Skeletal muscle tissue (tissue), 4 donors: ENCODE results near the gene SMURF2. TPM values are rescaled to one million over a fixed set of nuclear protein-coding genes. Genes with fewer than 3 reads are reported as not detected.

Experiments used
- H3K27ac ChIP-seq: one replicate; pipeline ENCODE4 v1.7.0; 2013; ENCODE audit warnings: mild to moderate bottlenecking, low read depth, low read length, inconsistent platforms
- H3K27me3 ChIP-seq, 3 donors: one replicate each; pipeline ENCODE4 v1.7.0; 2013; ENCODE audit warnings: low read length in 3 of 3; ENCODE audit not compliant: control insufficient read depth in 3 of 3, insufficient read depth in 3 of 3
- H3K36me3 ChIP-seq, 3 donors: one replicate each; pipeline ENCODE4 v1.7.0; 2013; ENCODE audit warnings: low read length in 3 of 3; ENCODE audit not compliant: control insufficient read depth in 3 of 3, insufficient read depth in 3 of 3
- H3K4me1 ChIP-seq, 3 donors: one replicate each; pipeline ENCODE4 v1.7.0; 2013; ENCODE audit warnings: low read length in 3 of 3, mild to moderate bottlenecking in 3 of 3; ENCODE audit not compliant: control insufficient read depth in 3 of 3, insufficient read depth in 3 of 3
- H3K4me3 ChIP-seq, 3 donors: one replicate each; pipeline ENCODE4 v1.7.0; 2013; ENCODE audit warnings: low read length in 3 of 3
- H3K9ac ChIP-seq, 3 donors: one replicate each; pipeline ENCODE4 v1.7.0; 2013; ENCODE audit warnings: low read length in 3 of 3, mild to moderate bottlenecking in 3 of 3, moderate library complexity in 2 of 3, low read depth in 1 of 3
- H3K9me3 ChIP-seq, 3 donors: one replicate each; pipeline ENCODE4 v1.7.0; 2013; ENCODE audit warnings: low read length in 3 of 3; ENCODE audit not compliant: control insufficient read depth in 3 of 3
- total RNA-seq: library from RNA; depleted of rRNA; stranded (reverse); fragments of >200 nt; gene quantifications from one replicate; pipeline ENCODE4 v1.2.3, GENCODE V29; 2014
- donor health status: Osteomylitis.

SMURF2 gene
- total RNA-seq, 1 donor from 2014 or later: 32.4 TPM

GRCh38 chr17:64508683-64509082 lies 153.4 kb downstream of the SMURF2 start:
- no peak overlapping the region for H3K27ac ChIP-seq
- H3K9ac ChIP-seq: peak overlapping the region in 1 of 3 donors; percentile 12
- H3K4me3 ChIP-seq: peak overlapping the region in 1 of 3 donors; percentile 91
- H3K36me3 ChIP-seq: peaks cover 21 to 39% (median 34%) of the 10 kb centered on the region in 3 donors
- no peaks in the 10 kb centered on the region for H3K9me3 ChIP-seq
- peaks cover 25 to 32% (median 26%) of the 10 kb centered on the region in 3 donors for H3K4me1 ChIP-seq
- no peaks in the 10 kb centered on the region for H3K27me3 ChIP-seq

- H3K36me3 ChIP-seq: peaks cover 34 to 47% (median 37%) of the 10 kb centered on the region in 3 donors
- peak overlapping the region; percentile 100 for H3K27ac ChIP-seq
- peak overlapping the region; percentile 91 to 98 (median 93) for H3K4me3 ChIP-seq
- H3K9ac ChIP-seq: peak overlapping the region; percentile 100
- no peaks in the 10 kb centered on the region for H3K9me3 ChIP-seq
- H3K27me3 ChIP-seq: no peaks in the 10 kb centered on the region
- peaks cover 31 to 40% (median 38%) of the 10 kb centered on the region in 3 donors for H3K4me1 ChIP-seq
Measured at GRCh38 chr17:64507413-64507782, 154.7 kb downstream of the SMURF2 start.

GRCh38 chr17:64506576-64507412 lies 155.3 kb downstream of the SMURF2 start, which contains the start of gene CEP95:
CEP95 (plus strand) TSS chr17:64506977; CDS start chr17:64507098, 121 bp downstream.
- no peaks in the 10 kb centered on the region for H3K9me3 ChIP-seq
- peaks cover 31 to 40% (median 38%) of the 10 kb centered on the region in 3 donors for H3K4me1 ChIP-seq
- peak within 1 kb of the TSS; percentile 100 for H3K9ac ChIP-seq
- H3K27ac ChIP-seq: peak within 1 kb of the TSS; percentile 100
- H3K27me3 ChIP-seq: no peaks in the 10 kb centered on the region
- H3K4me3 ChIP-seq: peak within 1 kb of the TSS; percentile 91 to 98 (median 93)
- H3K36me3 ChIP-seq: peaks cover 36 to 49% (median 39%) of the 10 kb centered on the region in 3 donors

GRCh38 chr17:64506201-64506575 lies 155.9 kb downstream of the SMURF2 start, which contains the start of gene DDX5:
DDX5 (minus strand) TSS chr17:64506289; CDS start chr17:64506119, 170 bp downstream.
- Histone ChIP-seq H3K9ac (peak within 1 kb of the TSS; percentile 100), H3K4me1 (peaks cover 31 to 40% (median 38%) of the 10 kb centered on the region in 3 donors), H3K9me3 (no peaks in the 10 kb centered on the region), H3K4me3 (peak within 1 kb of the TSS; percentile 91 to 98 (median 93)), H3K27me3 (no peaks in the 10 kb centered on the region), H3K27ac (peak within 1 kb of the TSS; percentile 100), H3K36me3 (peaks cover 42 to 49% (median 45%) of the 10 kb centered on the region in 3 donors)

GRCh38 chr17:64505340-64506200 lies 156.5 kb downstream of the SMURF2 start:
- Histone ChIP-seq H3K4me1 (peaks cover 31 to 40% (median 38%) of the 10 kb centered on the region in 3 donors), H3K36me3 (peaks cover 47 to 53% (median 50%) of the 10 kb centered on the region in 3 donors), H3K9me3 (no peaks in the 10 kb centered on the region), H3K9ac (peak overlapping the region; percentile 100), H3K27ac (peak overlapping the region; percentile 100), H3K4me3 (peak overlapping the region; percentile 91 to 98 (median 93)), H3K27me3 (no peaks in the 10 kb centered on the region)

- Histone ChIP-seq H3K27ac (peak overlapping the region; percentile 100), H3K4me1 (peaks cover 31 to 40% (median 36%) of the 10 kb centered on the region in 3 donors), H3K9ac (peak overlapping the region; percentile 100), H3K4me3 (peak overlapping the region; percentile 91 to 98 (median 93)), H3K9me3 (no peaks in the 10 kb centered on the region), H3K27me3 (no peaks in the 10 kb centered on the region), H3K36me3 (peaks cover 50 to 54% (median 54%) of the 10 kb centered on the region in 3 donors)
Measured at GRCh38 chr17:64504769-64505339, 157.3 kb downstream of the SMURF2 start.

- H3K4me3 ChIP-seq: peak overlapping the region; percentile 91 to 98 (median 93)
- peaks cover 28 to 37% (median 33%) of the 10 kb centered on the region in 3 donors for H3K4me1 ChIP-seq
- peak overlapping the region; percentile 100 for H3K9ac ChIP-seq
- H3K27me3 ChIP-seq: no peaks in the 10 kb centered on the region
- peaks cover 54 to 55% (median 54%) of the 10 kb centered on the region in 3 donors for H3K36me3 ChIP-seq
- no peaks in the 10 kb centered on the region for H3K9me3 ChIP-seq
- H3K27ac ChIP-seq: peak overlapping the region; percentile 100
Measured at GRCh38 chr17:64503821-64504768, 158.0 kb downstream of the SMURF2 start.

GRCh38 chr17:64503341-64503740 lies 158.8 kb downstream of the SMURF2 start:
- Histone ChIP-seq H3K4me3 (no peak overlapping the region), H3K4me1 (peaks cover 23 to 31% (median 28%) of the 10 kb centered on the region in 3 donors), H3K9ac (peak overlapping the region in 1 of 3 donors; percentile 0), H3K27me3 (no peaks in the 10 kb centered on the region), H3K9me3 (no peaks in the 10 kb centered on the region), H3K27ac (no peak overlapping the region), H3K36me3 (peaks cover 57 to 59% (median 58%) of the 10 kb centered on the region in 3 donors)
